Hepatocyte (in vitro differentiated cells): ENCODE results near the gene PTGS1. TPM values are rescaled to one million over a fixed set of nuclear protein-coding genes. Genes with fewer than 3 reads are reported as not detected.

Source experiments
- DNase-seq: peaks from one replicate; pipeline ENCODE4 v3.0.0-alpha.2; 2016; ENCODE audit warnings: low spot score
- H2AFZ ChIP-seq: fragments of 200-600 bp; sonication (generic); 2 replicates; pipeline ENCODE4 v1.6.0; 2016; ENCODE audit warnings: antibody characterized with exemption, mild to moderate bottlenecking
- H3K27ac ChIP-seq: fragments of 200-600 bp; sonication (generic); 2 replicates; pipeline ENCODE4 v1.5.1; 2016; ENCODE audit warnings: mild to moderate bottlenecking
- H3K27me3 ChIP-seq: fragments of 200-600 bp; sonication (generic); 2 replicates; pipeline ENCODE4 v1.6.1; 2016
- H3K36me3 ChIP-seq: fragments of 200-600 bp; sonication (generic); replicated peaks from 2 replicates; pipeline ENCODE4 v1.5.1; 2016; ENCODE audit warnings: low read depth; ENCODE audit not compliant: insufficient read depth
- H3K4me1 ChIP-seq: fragments of 200-600 bp; sonication (generic); 2 replicates; pipeline ENCODE4 v1.5.1; 2016; ENCODE audit warnings: mild to moderate bottlenecking, moderate library complexity; ENCODE audit not compliant: insufficient read depth
- H3K4me2 ChIP-seq: fragments of 200-600 bp; sonication (generic); 2 replicates; pipeline ENCODE4 v1.6.0; 2016
- H3K4me3 ChIP-seq: fragments of 200-600 bp; sonication (generic); 2 replicates; pipeline ENCODE4 v1.5.1; 2016; ENCODE audit warnings: mild to moderate bottlenecking
- H3K79me2 ChIP-seq: fragments of 200-600 bp; sonication (generic); 2 replicates; pipeline ENCODE4 v1.6.0; 2017; ENCODE audit warnings: mild to moderate bottlenecking
- H3K9me2 ChIP-seq: fragments of 200-600 bp; sonication (generic); replicated peaks from 2 replicates; pipeline ENCODE4 v1.6.0; 2017; ENCODE audit warnings: mild to moderate bottlenecking; ENCODE audit not compliant: insufficient read depth
- H3K9me3 ChIP-seq: fragments of 200-600 bp; sonication (generic); 2 replicates; pipeline ENCODE4 v1.5.1; 2016; ENCODE audit warnings: low read depth, mild to moderate bottlenecking
- H4K20me1 ChIP-seq: fragments of 200-600 bp; sonication (generic); 2 replicates; pipeline ENCODE4 v1.6.0; 2016; ENCODE audit warnings: mild to moderate bottlenecking; ENCODE audit not compliant: insufficient read depth, poor library complexity, severe bottlenecking
- CTCF ChIP-seq: fragments of 200-600 bp; sonication (generic); IDR thresholded peaks from 2 replicates; pipeline ENCODE4 v1.5.1; 2016; ENCODE audit warnings: antibody characterized with exemption, mild to moderate bottlenecking; ENCODE audit not compliant: poor library complexity
- EZH2 ChIP-seq: fragments of 200-600 bp; sonication (generic); IDR thresholded peaks from 2 replicates; pipeline ENCODE4 v1.6.1; 2016; ENCODE audit warnings: antibody characterized with exemption, mild to moderate bottlenecking, borderline replicate concordance
- EZH2phosphoT487 ChIP-seq: fragments of 200-600 bp; sonication (generic); IDR thresholded peaks from one replicate; pipeline ENCODE4 v1.6.1; 2018; ENCODE audit warnings: antibody characterized with exemption, mild to moderate bottlenecking, low read depth, moderate library complexity; ENCODE audit not compliant: unreplicated experiment, severe bottlenecking
- WGBS: methylation state at CpG from one replicate; pipeline ENCODE4 v1.1.6; 2016; ENCODE audit warnings: low lambda C conversion rate; ENCODE audit errors: missing lambda C conversion rate; 5-methylcytosine and 5-hydroxymethylcytosine counted together
- polyA plus RNA-seq: library from polyadenylated mRNA; unstranded; fragments of >200 nt; fragmentation: Nextera tagmentation; extraction: Ambion mirVana; gene quantifications from 2 replicates; pipeline ENCODE4 v1.2.1, GENCODE V29; 2016
- total RNA-seq: library from RNA; depleted of rRNA; stranded (reverse); fragments of >200 nt; gene quantifications from 2 replicates; pipeline ENCODE4 v1.2.3, GENCODE V29; 2014

Gene PTGS1
- total and polyA plus RNA-seq, 2 experiments from 2014 or later = 4.2 to 7.3 TPM

- DNase-seq = no peak
- Histone ChIP-seq H3K4me3 (no peak overlapping the region), H2AFZ (no peak overlapping the region), H3K27me3 (peaks cover 31% of the 10 kb centered on the region), H3K36me3 (no peaks in the 10 kb centered on the region), H3K4me1 (peaks cover 12% of the 10 kb centered on the region), H3K27ac (no peak overlapping the region), H4K20me1 (no peaks in the 10 kb centered on the region), H3K9me2 (no peaks in the 10 kb centered on the region), H3K4me2 (no peak overlapping the region), H3K9me3 (no peaks in the 10 kb centered on the region), H3K79me2 (no peaks in the 10 kb centered on the region)
- 78% methylated on average over 4 of the region's 4 CpGs for WGBS
- TF ChIP-seq EZH2 = no peak
- no peak for TF ChIP-seq EZH2phosphoT487
- TF ChIP-seq CTCF = no peak
Observed at GRCh38 chr9:122349201-122349600, 21.6 kb upstream of the PTGS1 start.

- Histone ChIP-seq H3K9me2 (no peaks in the 10 kb centered on the region), H3K79me2 (no peaks in the 10 kb centered on the region), H3K4me1 (peaks cover 12% of the 10 kb centered on the region), H3K9me3 (no peaks in the 10 kb centered on the region), H4K20me1 (no peaks in the 10 kb centered on the region), H3K27me3 (peaks cover 31% of the 10 kb centered on the region), H3K36me3 (no peaks in the 10 kb centered on the region), H2AFZ (no peak overlapping the region), H3K27ac (no peak overlapping the region), H3K4me3 (no peak overlapping the region), H3K4me2 (no peak overlapping the region)
- TF ChIP-seq EZH2 = no peak
- no peak for TF ChIP-seq EZH2phosphoT487
- peak; percentile 97 for TF ChIP-seq CTCF
- DNase-seq = peak; percentile 88
- 45% methylated on average over 11 of the region's 11 CpGs for WGBS
Observed at GRCh38 chr9:122350577-122351355, 20.1 kb upstream of the PTGS1 start.

- Histone ChIP-seq H2AFZ (no peak overlapping the region), H3K36me3 (no peaks in the 10 kb centered on the region), H3K9me3 (no peaks in the 10 kb centered on the region), H3K27ac (no peak overlapping the region), H3K79me2 (no peaks in the 10 kb centered on the region), H3K4me1 (no peaks in the 10 kb centered on the region), H3K4me2 (no peak overlapping the region), H4K20me1 (no peaks in the 10 kb centered on the region), H3K27me3 (peaks cover 3% of the 10 kb centered on the region), H3K9me2 (no peaks in the 10 kb centered on the region), H3K4me3 (no peak overlapping the region)
- 92% methylated on average over 8 of the region's 8 CpGs for WGBS
- no peak for TF ChIP-seq CTCF
- TF ChIP-seq EZH2 = no peak
- no peak for DNase-seq
Observed at GRCh38 chr9:122354536-122355199, 16.2 kb upstream of the PTGS1 start.
